ENCODE results near the gene NDUFB2.
"Not testable (repeated sequence)": the region's sequence is repeated elsewhere in the genome, so short reads cannot be mapped to it uniquely, and the experiment has no call there.

The NDUFB2 gene

GRCh38 chr7:140656548-140657515 lies 39.7 kb upstream of the NDUFB2 start:
- Histone ChIP-seq H3K9me3 (no peaks in the 10 kb centered on the region), H3K4me2 (peak overlapping the region; percentile 86), H3K9ac (peak overlapping the region; percentile 76), H3K4me3 (peak overlapping the region; percentile 38), H3K4me1 (peaks cover 22% of the 10 kb centered on the region), H3K27ac (peak overlapping the region; percentile 80), H3K27me3 (no peaks in the 10 kb centered on the region), H4K20me1 (no peaks in the 10 kb centered on the region), H3K36me3 (no peaks in the 10 kb centered on the region)
- TF ChIP-seq Cebpa-rat (IDR thresholded peaks at IDR 0.05): peak; percentile 63

- peaks cover 22% of the 10 kb centered on the region for H3K4me1 ChIP-seq
- H3K9me3 ChIP-seq: no peaks in the 10 kb centered on the region
- no peaks in the 10 kb centered on the region for H3K36me3 ChIP-seq
- no peak overlapping the region for H3K9ac ChIP-seq
- H3K4me3 ChIP-seq: no peak overlapping the region
- no peaks in the 10 kb centered on the region for H3K27me3 ChIP-seq
- no peak overlapping the region for H3K4me2 ChIP-seq
- H4K20me1 ChIP-seq: no peaks in the 10 kb centered on the region
- no peak for TF ChIP-seq Cebpa-rat (IDR thresholded peaks at IDR 0.05)
- H3K27ac ChIP-seq: no peak overlapping the region
These were observed 38.6 kb upstream of the NDUFB2 start for GRCh38 chr7:140657891-140658290.

DNA sequence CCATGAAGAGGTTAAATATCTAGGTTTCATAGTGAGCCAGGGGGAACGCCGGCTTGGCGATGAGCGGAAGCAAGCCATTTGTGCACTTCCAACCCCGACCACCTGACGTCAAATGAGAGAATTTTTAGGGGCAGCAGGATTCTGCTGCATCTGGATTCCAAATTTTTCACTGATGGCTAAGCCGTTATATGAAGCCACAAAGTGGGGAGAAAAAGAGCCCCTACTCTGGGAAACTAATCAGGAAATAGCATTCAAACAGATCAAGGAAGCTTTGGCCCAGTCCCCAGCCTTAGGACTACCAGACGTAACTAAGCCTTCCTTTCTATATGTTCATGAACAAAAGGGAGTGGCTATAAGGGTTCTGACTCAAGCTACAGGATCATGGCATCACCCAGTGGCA lies 36.7 kb upstream of the NDUFB2 start:
- no peak overlapping the region for H3K4me3 ChIP-seq
- no peak overlapping the region for H3K27ac ChIP-seq
- peaks cover 22% of the 10 kb centered on the region for H3K4me1 ChIP-seq
- no peaks in the 10 kb centered on the region for H4K20me1 ChIP-seq
- H3K36me3 ChIP-seq: no peaks in the 10 kb centered on the region
- H3K4me2 ChIP-seq: no peak overlapping the region
- no peaks in the 10 kb centered on the region for H3K9me3 ChIP-seq
- TF ChIP-seq Cebpa-rat (IDR thresholded peaks at IDR 0.05): no peak
- no peak overlapping the region for H3K9ac ChIP-seq
- no peaks in the 10 kb centered on the region for H3K27me3 ChIP-seq

DNA sequence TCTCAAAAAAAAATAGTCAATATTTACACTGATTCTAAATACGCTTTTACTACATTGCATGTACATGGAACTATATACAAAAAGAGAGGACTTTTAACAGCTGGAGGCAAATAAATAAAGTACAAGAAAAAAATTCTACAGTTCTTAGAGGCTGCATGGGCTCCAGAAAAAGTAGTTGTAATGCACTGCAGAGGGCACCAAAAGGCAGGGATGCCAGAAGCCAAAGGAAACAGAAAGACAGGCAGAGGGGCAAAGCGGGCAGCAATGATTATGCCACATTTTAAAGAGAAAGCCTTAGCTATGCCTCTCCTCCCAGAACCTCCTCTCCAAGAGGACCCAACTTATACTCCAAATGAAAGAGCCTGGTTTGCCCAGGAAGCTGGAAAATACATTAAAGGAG lies 35.4 kb upstream of the NDUFB2 start:
- Histone ChIP-seq H3K4me1 (peaks cover 18% of the 10 kb centered on the region), H3K9ac (no peak overlapping the region), H3K36me3 (no peaks in the 10 kb centered on the region), H3K4me2 (no peak overlapping the region), H3K27ac (no peak overlapping the region), H3K4me3 (no peak overlapping the region), H3K9me3 (no peaks in the 10 kb centered on the region), H3K27me3 (no peaks in the 10 kb centered on the region), H4K20me1 (no peaks in the 10 kb centered on the region)
- TF ChIP-seq Cebpa-rat (IDR thresholded peaks at IDR 0.05): no peak

DNA sequence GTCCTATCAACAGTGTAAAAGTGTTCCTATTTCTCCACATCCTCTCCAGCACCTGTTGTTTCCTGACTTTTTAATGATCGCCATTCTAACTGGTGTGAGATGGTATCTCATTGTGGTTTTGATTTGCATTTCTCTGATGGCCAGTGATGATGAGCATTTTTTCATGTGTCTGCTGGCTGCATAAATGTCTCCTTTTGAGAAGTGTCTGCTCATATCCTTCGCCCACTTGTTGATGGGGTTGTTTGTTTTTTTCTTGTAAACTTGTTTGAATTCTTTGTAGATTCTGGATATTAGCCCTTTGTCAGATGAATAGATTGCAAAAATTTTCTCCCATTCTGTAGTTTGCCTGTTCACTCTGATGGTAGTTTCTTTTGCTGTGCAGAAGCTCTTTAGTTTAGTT lies 33.6 kb upstream of the NDUFB2 start:
- not testable (repeated sequence) for H3K4me1 ChIP-seq

GRCh38 chr7:140667476-140667875 lies 29.0 kb upstream of the NDUFB2 start:
- Histone ChIP-seq H3K9ac (no peak overlapping the region), H3K4me1 (peaks cover 16% of the 10 kb centered on the region), H3K9me3 (no peaks in the 10 kb centered on the region), H3K36me3 (no peaks in the 10 kb centered on the region), H4K20me1 (no peaks in the 10 kb centered on the region), H3K27me3 (no peaks in the 10 kb centered on the region), H3K4me3 (no peak overlapping the region), H3K27ac (no peak overlapping the region), H3K4me2 (no peak overlapping the region)
- TF ChIP-seq Cebpa-rat (IDR thresholded peaks at IDR 0.05): no peak

More for the DNA sequence above, 33.6 kb upstream of the NDUFB2 start:
- H3K9me3 ChIP-seq, H3K9ac ChIP-seq, H3K4me2 ChIP-seq, H3K27me3 ChIP-seq, H4K20me1 ChIP-seq, H3K36me3 ChIP-seq, H3K27ac ChIP-seq, H3K4me3 ChIP-seq: not testable (repeated sequence)

GRCh38 chr7:140668641-140669040 lies 27.9 kb upstream of the NDUFB2 start:
- Histone ChIP-seq H3K4me2 (no peak overlapping the region), H3K27ac (no peak overlapping the region), H3K27me3 (no peaks in the 10 kb centered on the region), H3K9ac (no peak overlapping the region), H4K20me1 (no peaks in the 10 kb centered on the region), H3K4me3 (no peak overlapping the region), H3K9me3 (no peaks in the 10 kb centered on the region), H3K36me3 (no peaks in the 10 kb centered on the region), H3K4me1 (peaks cover 20% of the 10 kb centered on the region)
- TF ChIP-seq Cebpa-rat (IDR thresholded peaks at IDR 0.05): no peak

GRCh38 chr7:140669352-140669751 lies 27.2 kb upstream of the NDUFB2 start:
- no peak for TF ChIP-seq Cebpa-rat (IDR thresholded peaks at IDR 0.05)
- Histone ChIP-seq H3K27ac (no peak overlapping the region), H3K9me3 (no peaks in the 10 kb centered on the region), H3K36me3 (no peaks in the 10 kb centered on the region), H3K4me2 (no peak overlapping the region), H3K27me3 (no peaks in the 10 kb centered on the region), H3K4me3 (no peak overlapping the region), H3K4me1 (peaks cover 27% of the 10 kb centered on the region), H3K9ac (no peak overlapping the region), H4K20me1 (no peaks in the 10 kb centered on the region)

GRCh38 chr7:140669862-140670261 lies 26.6 kb upstream of the NDUFB2 start:
- peaks cover 32% of the 10 kb centered on the region for H3K4me1 ChIP-seq
- not testable (repeated sequence) for H3K9ac ChIP-seq, H3K4me2 ChIP-seq, H3K36me3 ChIP-seq, H3K9me3 ChIP-seq, H3K27me3 ChIP-seq, H3K4me3 ChIP-seq, H4K20me1 ChIP-seq, H3K27ac ChIP-seq

DNA sequence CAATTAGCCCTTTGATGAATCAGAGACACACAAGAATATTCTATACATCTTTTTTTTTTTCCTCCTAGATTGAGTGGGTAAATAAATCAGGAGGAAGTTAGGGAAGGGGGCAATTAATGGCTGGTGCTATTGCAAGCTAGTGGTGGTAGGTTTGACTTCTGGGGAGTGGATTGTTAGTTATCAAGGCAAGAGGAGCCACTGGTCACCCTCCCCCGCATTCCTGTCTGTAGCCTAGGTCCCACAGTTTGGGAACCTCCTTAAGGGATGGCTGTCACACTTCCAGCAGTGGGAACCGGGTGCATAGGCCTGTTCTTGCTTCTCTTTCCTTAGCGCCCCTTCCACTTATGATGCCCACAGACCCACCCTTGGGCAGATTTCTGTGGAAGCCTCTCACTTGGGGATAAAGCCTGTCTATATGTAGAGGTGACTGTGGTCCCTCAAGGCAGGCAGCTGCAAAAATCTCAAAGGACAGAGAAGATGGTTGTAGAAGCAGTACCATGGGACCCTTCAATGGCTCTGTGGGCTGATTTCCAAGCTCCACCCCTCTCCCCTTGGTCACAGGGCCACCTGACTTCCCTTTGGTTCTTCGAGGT lies 26.1 kb upstream of the NDUFB2 start:
- H3K9ac ChIP-seq: no peak overlapping the region
- peak overlapping the region; percentile 32 for H3K4me2 ChIP-seq
- no peak overlapping the region for H3K27ac ChIP-seq
- no peak for TF ChIP-seq Cebpa-rat (IDR thresholded peaks at IDR 0.05)
- H3K27me3 ChIP-seq: no peaks in the 10 kb centered on the region
- H3K9me3 ChIP-seq: no peaks in the 10 kb centered on the region
- no peaks in the 10 kb centered on the region for H4K20me1 ChIP-seq
- H3K36me3 ChIP-seq: no peaks in the 10 kb centered on the region
- H3K4me1 ChIP-seq: peaks cover 38% of the 10 kb centered on the region
- no peak overlapping the region for H3K4me3 ChIP-seq
